Suprapubic skin (tissue), 4 donors: ENCODE data around the gene CLDN18. TPM values are rescaled to one million over a fixed set of nuclear protein-coding genes. Genes with fewer than 3 reads are reported as not detected.
A peak's percentile ranks its signal among the peaks of the same experiment; 100 is the strongest.

ENCODE experiments used
- DNase-seq, 2 donors: peaks; one replicate each; pipeline ENCODE4 v3.0.0-alpha.2; 2019; ENCODE audit warnings: low spot score in 2 of 2
- H3K27ac ChIP-seq: fragments of 200-600 bp; sonication (generic); one replicate; pipeline ENCODE4 v1.5.1; 2019
- H3K27me3 ChIP-seq: fragments of 200-600 bp; sonication (generic); one replicate; pipeline ENCODE4 v1.5.1; 2019
- H3K36me3 ChIP-seq: fragments of 200-600 bp; sonication (generic); one replicate; pipeline ENCODE4 v1.5.1; 2019
- H3K4me1 ChIP-seq: fragments of 200-600 bp; sonication (generic); one replicate; pipeline ENCODE4 v1.5.1; 2019
- H3K4me3 ChIP-seq: fragments of 200-600 bp; sonication (generic); one replicate; pipeline ENCODE4 v1.5.1; 2019; ENCODE audit warnings: mild to moderate bottlenecking
- H3K9me3 ChIP-seq: fragments of 200-600 bp; sonication (generic); one replicate; pipeline ENCODE4 v1.5.1; 2019
- CTCF ChIP-seq, 2 donors: fragments of 200-600 bp in 1 of 2; fragments of 450-650 bp in 1 of 2; sonication (generic) in 1 of 2; IDR thresholded peaks; one replicate each; pipeline ENCODE4 v1.5.1; 2016 to 2019; ENCODE audit warnings: antibody characterized with exemption in 2 of 2, mild to moderate bottlenecking in 1 of 2, moderate library complexity in 1 of 2
- EP300 ChIP-seq: sonication (generic); formaldehyde crosslinking; IDR thresholded peaks from one replicate; pipeline ENCODE4 v1.6.1; 2017; ENCODE audit warnings: antibody characterized with exemption
- POLR2A ChIP-seq, 2 donors: fragments of 450-650 bp; IDR thresholded peaks; one replicate each; pipeline ENCODE4 v1.6.1; 2017; ENCODE audit warnings: antibody characterized with exemption in 2 of 2, mild to moderate bottlenecking in 2 of 2, moderate library complexity in 2 of 2
- POLR2AphosphoS5 ChIP-seq, 3 donors: sonication (generic); formaldehyde crosslinking; IDR thresholded peaks; one replicate each; pipeline ENCODE4 v1.6.1; 2017; ENCODE audit warnings: antibody characterized with exemption in 3 of 3
- WGBS: methylation state at CpG from one replicate; pipeline ENCODE4 v1.1.5; 2018; 5-methylcytosine and 5-hydroxymethylcytosine counted together
- total RNA-seq, 4 donors: library from RNA; depleted of rRNA; stranded (reverse); fragments of >200 nt; gene quantifications; one replicate each; pipeline ENCODE4 v1.1.0, GENCODE V29; 2016

The CLDN18 gene
- total RNA-seq = not detected

DNA sequence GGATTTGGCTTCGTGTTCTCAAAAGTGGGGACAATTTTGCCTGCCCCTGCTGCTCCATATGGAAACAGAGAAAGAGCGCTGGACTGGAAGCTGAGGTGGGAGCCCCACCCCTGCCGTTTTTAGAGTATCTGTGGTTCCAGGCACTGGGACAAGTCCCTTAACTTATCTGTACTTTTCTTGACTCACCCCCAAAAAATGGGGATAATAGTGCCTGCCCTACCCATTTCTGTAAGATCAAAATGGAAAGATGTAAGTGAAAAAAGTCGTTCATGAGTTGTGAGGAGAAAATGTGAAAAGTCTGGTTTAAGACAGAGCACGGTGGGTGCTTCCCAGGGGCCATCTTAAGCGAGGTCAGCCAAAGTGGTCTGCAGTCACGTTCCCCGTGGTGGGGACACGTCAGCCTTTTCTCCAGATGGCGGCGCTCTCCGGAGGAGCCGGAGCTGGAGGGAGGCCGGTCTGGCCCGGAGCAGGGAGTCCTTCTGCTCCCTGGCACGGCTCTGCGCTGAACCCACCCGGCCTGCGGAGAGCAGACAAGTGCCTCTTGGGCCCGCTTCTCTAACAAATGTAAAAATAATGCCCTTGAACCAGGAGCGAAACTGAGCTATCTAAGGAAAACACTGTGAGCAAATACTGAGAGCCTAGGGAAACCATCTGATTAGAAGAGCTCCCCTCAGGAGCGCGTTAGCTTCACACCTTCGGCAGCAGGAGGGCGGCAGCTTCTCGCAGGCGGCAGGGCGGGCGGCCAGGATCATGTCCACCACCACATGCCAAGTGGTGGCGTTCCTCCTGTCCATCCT lies at the start of gene CLDN18:
TSS of gene CLDN18 (plus strand) at position 690 of the 797 bp plus-strand sequence. CDS start at position 751, 61 bp downstream.
- WGBS = 83% methylated on average over 22 of the region's 30 CpGs
- Histone ChIP-seq H3K4me1 (no peaks in the 10 kb centered on the region), H3K27ac (no peak within 1 kb of the TSS)

GRCh38 chr3:137962251-137962650 lies 47.7 kb upstream of the CLDN18 start:
- no peaks in the 10 kb centered on the region for H3K27me3 ChIP-seq
- no peak overlapping the region for H3K4me3 ChIP-seq
- TF ChIP-seq POLR2A (IDR thresholded peaks at IDR 0.05) (no peak), POLR2AphosphoS5 (IDR thresholded peaks at IDR 0.05) (no peak), CTCF (IDR thresholded peaks at IDR 0.05) (no peak), EP300 (no peak)
- H3K9me3 ChIP-seq = no peaks in the 10 kb centered on the region
- H3K36me3 ChIP-seq = no peaks in the 10 kb centered on the region
- no peak overlapping the region for H3K27ac ChIP-seq
- WGBS = 90% methylated on average over 7 of the region's 7 CpGs
- H3K4me1 ChIP-seq = no peaks in the 10 kb centered on the region
- DNase-seq = no peak

More for the DNA sequence above, at the start of gene CLDN18:
- DNase-seq = no peak
- no peak for TF ChIP-seq EP300
- TF ChIP-seq POLR2AphosphoS5 (IDR thresholded peaks at IDR 0.05) = no peak
- no peak for TF ChIP-seq CTCF (IDR thresholded peaks at IDR 0.05)
- no peak for TF ChIP-seq POLR2A (IDR thresholded peaks at IDR 0.05)
- H3K27me3 ChIP-seq = no peaks in the 10 kb centered on the region
- no peak within 1 kb of the TSS for H3K4me3 ChIP-seq
- H3K9me3 ChIP-seq = no peaks in the 10 kb centered on the region
- no peaks in the 10 kb centered on the region for H3K36me3 ChIP-seq

- TF ChIP-seq POLR2A (IDR thresholded peaks at IDR 0.05) = no peak
- TF ChIP-seq CTCF (IDR thresholded peaks at IDR 0.05) = no peak
- no peak for TF ChIP-seq POLR2AphosphoS5 (IDR thresholded peaks at IDR 0.05)
- no peak for TF ChIP-seq EP300
- Histone ChIP-seq H3K4me3 (no peak overlapping the region), H3K4me1 (no peaks in the 10 kb centered on the region), H3K36me3 (no peaks in the 10 kb centered on the region), H3K9me3 (no peaks in the 10 kb centered on the region), H3K27ac (no peak overlapping the region), H3K27me3 (no peaks in the 10 kb centered on the region)
- DNase-seq = no peak
- WGBS = 63% methylated on average over 4 of the region's 4 CpGs
Observed at GRCh38 chr3:137963463-137963862, 46.5 kb upstream of the CLDN18 start.

- peak; percentile 68 to 86 for DNase-seq
- no peak overlapping the region for H3K27ac ChIP-seq
- H3K9me3 ChIP-seq = no peaks in the 10 kb centered on the region
- no peak overlapping the region for H3K4me3 ChIP-seq
- peaks cover 4% of the 10 kb centered on the region for H3K4me1 ChIP-seq
- no peak for TF ChIP-seq POLR2A (IDR thresholded peaks at IDR 0.05)
- peak; percentile 27 to 82 for TF ChIP-seq CTCF (IDR thresholded peaks at IDR 0.05)
- TF ChIP-seq POLR2AphosphoS5 (IDR thresholded peaks at IDR 0.05) = no peak
- no peak for TF ChIP-seq EP300
- H3K27me3 ChIP-seq = no peaks in the 10 kb centered on the region
- H3K36me3 ChIP-seq = no peaks in the 10 kb centered on the region
- WGBS = 14% methylated on average over 18 of the region's 18 CpGs
Observed at GRCh38 chr3:137970914-137971831, 38.8 kb upstream of the CLDN18 start.

DNA sequence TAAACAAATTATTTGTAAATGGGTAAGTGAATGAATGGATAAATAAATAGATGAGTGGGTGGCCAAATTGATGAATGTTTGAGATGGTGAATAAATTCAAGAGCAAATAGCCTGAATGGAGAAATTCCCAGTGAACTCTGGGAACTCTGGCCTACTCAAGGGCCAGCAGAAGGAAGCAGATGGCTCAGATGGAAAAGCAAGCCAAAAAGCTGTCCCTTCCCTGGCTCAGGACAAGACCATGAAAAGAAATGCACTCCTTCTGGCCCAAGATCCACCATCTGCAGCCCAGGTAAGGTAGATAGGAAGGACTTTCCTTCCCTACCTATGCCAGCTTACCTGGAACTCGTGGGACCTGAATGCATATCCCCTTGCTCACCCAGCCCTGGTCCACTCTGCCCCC lies 37.6 kb upstream of the CLDN18 start:
- WGBS = 81% methylated on average over 1 of the region's 1 CpG
- TF ChIP-seq EP300 (no peak), CTCF (IDR thresholded peaks at IDR 0.05) (no peak), POLR2AphosphoS5 (IDR thresholded peaks at IDR 0.05) (no peak), POLR2A (IDR thresholded peaks at IDR 0.05) (no peak)
- H3K27me3 ChIP-seq = no peaks in the 10 kb centered on the region
- peaks cover 4% of the 10 kb centered on the region for H3K4me1 ChIP-seq
- H3K36me3 ChIP-seq = no peaks in the 10 kb centered on the region
- no peak overlapping the region for H3K4me3 ChIP-seq
- H3K27ac ChIP-seq = no peak overlapping the region
- no peaks in the 10 kb centered on the region for H3K9me3 ChIP-seq
- DNase-seq = no peak
